Activated naive CD8-positive, alpha-beta T cell treated with anti-CD3 and anti-CD28 coated beads, Interleukin-2, amount 50 U/mL, for 16 hours (primary cell): ENCODE data around the gene THTPA.

ENCODE experiments used
- DNase-seq: peaks from one replicate; pipeline ENCODE4 v3.0.0-alpha.2; 2020; ENCODE audit warnings: low read depth, low spot score

The THTPA gene

GRCh38 chr14:23567186-23568020 is 11.3 kb downstream of the THTPA start, which contains the start of gene AP1G2:
Gene AP1G2, minus strand, starts transcription at chr14:23567791. Its CDS starts 477 bp downstream, at chr14:23567314.
- DNase-seq = peak; percentile 81

DNA sequence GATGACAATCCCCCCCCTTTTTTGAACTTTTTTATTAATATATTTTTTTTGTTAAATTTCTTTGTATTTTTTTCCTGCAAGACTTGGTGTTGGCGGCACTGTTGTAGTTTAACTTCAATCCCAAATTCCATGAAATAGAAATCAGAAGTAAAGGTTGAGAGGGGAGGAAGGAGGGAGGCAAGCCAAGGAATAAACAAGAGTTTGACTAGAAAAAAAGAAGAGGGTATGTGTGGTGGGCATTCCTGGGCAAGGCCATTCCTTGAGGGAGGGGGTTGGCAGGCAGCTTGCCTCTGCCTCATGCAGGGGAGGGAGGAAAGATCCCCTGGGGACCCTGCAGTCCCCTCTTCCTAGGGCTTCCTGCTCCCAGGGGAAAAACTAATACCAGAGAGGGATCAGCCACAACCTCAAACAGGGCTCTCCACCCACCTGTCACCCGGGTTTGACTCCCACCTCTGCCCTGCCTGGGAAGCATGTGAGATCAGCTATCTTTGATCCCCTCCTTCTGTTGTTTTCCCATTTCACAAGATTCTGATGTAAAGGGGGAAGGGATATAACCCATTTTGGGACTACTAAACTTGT is 12.0 kb downstream of the THTPA start:
- DNase-seq = no peak

DNA sequence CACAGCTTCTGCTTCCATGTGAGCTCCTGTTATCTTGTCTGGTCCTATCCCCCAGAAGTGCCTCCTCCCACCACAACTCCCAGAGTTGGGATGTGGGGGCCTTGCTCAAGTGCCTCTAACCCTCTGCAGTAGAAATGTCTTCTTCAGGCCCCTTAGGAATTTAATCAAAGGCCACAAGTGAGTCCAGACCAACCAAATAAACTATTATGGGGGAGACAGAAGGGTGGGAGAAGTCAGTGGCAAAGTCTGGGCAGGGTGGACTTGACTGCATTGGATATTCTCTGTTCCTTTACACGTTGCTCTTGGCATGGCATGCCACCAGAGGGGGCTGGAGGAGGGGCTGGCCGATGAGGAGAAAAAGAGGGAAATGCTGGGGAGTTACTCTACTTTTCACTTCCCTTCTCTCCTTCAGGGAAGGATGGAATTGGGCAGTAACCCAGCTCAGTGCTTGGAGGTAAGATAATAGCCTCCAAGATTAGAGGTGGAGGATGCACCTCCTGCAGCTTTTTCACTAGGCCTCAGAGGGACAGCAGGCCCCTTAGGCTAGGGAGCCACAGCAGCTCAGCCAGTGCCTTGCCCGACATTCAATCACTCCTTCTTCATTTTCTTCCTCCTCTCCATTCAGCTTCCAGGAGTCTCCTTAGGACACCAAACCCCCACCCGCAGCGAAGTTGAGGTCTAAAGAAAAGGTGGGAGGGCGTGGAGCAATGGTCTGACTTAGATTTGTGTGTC is 12.7 kb downstream of the THTPA start:
- no peak for DNase-seq

- no peak for DNase-seq
Measured at GRCh38 chr14:23569443-23570151, 13.5 kb downstream of the THTPA start.

- no peak for DNase-seq
Measured at GRCh38 chr14:23570806-23571483, 14.9 kb downstream of the THTPA start.

DNA sequence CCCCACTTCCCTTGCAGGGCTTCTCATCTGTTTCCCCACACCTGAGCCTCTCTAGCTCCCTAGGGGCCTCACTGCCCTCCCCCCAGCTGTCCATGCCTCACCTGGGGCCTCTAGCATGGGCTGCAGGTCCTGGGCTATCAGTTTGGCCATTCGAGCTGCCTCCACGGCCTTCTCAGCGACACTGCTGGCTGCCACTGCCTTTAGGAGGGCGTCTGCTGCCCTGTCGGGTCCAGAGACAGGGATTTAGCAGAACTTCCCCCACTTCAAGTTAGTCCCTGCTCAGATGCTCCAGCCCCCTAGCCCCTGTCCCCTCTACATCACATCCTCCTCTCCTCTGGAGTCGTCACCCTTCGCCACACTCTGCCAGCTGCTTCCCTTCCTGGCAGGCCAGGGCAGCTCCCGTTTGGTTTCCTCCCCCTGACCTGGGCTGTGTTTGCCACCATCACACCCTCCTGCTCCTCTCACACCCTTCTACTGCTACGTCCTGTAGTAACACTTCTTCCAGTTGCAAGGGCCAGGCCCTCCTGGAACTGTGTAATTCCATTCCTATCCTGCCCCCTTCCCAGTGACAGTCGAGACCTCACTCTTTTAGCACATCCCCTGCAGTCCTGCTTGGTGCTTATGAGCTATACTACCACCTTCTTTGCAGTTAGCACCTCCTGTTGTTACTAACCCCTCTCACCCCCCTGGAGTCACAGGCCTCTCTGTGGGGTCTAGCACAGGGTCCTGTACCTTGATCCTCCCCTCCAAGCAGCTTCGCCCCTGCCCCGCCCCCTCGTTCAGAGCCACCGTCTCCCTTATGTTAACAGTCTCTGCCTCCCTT is 15.8 kb downstream of the THTPA start:
- no peak for DNase-seq

- DNase-seq = no peak
Measured at GRCh38 chr14:23572524-23572828, 16.4 kb downstream of the THTPA start.

DNA sequence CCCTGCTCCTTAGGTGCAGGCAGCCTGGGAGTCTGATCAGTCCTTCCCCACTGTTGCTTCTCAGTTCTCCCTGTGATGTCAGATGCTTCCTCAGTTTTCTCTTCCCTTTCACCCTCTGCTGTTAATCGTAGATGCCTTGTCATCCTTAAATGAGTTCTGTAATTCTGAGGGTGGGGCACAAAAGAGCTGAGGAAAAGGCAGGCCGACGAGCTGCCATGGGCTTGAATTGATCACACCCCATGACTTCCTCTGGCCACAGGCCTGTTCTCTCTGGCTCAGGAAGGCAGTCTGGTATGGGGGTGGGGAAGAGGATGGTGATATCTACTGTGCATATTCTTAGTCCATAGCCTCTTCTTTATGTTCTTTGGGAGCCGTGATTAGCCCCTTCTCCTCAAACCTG is 16.8 kb downstream of the THTPA start:
- no peak for DNase-seq

DNA sequence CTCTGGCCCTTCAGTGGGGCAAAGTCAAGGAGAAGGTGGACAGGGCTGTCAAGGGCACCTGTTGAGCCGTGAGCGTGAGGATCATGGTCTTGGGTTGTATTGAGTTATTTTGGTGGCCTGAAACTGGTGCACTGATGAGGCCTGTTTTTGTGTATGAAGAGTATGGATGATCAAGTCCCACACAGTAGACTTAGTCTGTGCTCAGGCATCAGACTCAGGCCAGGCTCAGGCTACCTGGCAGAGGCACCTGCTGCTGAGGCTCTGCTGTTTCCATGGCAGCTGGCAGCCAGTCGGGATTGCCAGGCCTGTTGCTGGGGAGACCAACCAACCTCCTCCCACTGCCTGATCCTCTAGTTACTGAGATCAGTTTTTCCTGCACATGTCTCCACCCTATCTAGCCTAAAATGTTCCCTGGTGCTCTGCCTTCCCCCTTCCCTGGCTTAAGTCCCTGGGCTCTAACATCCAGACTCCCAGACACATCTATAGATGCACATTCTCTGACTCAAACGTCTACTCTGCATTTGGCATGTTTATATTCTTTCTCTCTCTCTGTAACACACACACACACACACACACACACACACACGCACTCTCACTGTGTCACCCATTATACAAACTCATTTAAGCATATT is 17.4 kb downstream of the THTPA start:
- DNase-seq = no peak

DNA sequence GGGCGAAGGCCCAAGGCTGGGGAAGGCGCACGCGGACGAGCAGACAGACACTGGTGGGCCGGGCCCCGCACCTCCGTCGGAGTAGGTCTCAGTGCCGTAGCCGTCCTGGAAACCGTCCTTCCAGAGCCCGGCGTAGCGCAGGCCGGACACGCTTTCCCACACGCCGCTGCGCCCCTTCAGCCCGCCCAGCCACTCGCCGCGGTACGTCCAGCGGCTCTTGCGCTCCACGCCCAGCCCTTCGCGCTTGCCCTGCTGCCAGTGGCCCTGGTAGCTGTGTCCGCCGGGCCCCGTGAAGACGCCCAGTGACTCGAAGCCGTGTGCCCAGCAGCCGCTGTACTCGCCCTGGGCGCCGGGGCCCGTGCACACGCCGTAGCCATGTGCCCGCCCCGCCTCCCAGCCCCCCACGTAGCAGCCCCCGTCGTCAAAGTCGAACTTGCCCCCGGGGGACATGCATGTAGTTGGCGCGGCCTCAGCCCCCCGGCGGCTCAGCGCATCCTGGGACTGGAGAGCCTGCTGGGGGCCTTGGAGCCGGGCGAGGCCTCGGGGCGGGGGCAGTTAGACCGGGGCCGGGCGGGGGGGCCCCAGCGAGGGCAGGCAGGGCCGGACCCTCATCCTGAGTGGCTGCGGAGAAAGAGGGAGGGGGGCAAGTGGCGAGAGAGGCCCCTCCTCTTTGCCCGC is 21.1 kb downstream of the THTPA start:
- no peak for DNase-seq

DNA sequence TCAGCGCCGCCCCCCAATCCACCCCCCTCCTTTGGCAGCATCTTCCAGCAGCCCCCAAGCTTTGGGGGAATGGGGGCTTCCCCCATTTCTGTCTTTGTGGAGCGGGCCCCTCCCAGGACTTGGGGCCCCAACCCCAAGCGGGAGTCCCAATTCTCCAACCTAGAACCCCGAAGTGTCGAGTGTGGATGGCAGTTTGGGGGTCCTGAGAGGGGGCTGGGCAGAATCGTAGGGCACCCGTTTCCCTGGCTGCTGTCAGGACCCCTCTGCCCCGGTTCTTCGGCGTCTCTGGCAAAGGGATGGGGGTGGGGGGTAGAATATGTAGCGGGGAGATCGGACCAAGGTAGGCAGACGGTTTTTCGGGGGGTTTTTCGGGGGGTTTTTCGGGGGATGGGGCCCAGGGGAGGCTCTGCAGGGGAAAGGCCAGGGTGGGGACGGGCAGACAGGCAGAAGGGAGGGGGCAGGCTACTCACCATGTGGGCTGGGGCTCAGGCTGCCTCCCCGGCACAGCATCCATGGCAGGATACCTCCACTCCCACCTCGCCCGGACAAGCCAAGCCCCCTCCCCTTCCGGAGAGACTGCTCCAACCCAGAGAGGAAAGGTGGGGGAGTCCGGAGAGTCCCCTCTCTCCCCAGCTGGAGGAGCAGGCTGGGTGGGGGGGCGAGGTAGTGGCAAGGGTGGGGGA is 21.8 kb downstream of the THTPA start:
- DNase-seq = no peak

- no peak for DNase-seq
Measured at GRCh38 chr14:23578560-23579310, 22.7 kb downstream of the THTPA start, which contains the start of gene JPH4. Gene JPH4, minus strand, starts transcription at chr14:23578790. Its CDS starts 1,337 bp downstream, at chr14:23577453.

DNA sequence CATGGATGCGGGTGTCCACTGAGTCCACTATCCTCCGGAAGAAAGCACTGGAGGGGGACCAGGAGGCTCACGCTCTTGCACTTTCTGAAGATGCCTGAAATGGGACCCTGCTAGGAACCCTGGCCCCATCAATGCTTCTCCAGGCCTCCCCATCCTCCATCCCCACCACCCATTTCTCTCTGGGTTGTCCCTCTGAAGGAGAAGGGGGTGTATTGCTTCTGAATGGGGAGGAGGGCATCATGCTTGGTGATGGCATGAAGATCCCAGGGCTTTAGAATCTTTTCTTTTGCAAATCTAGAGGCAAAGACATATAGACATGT is 23.2 kb downstream of the THTPA start:
- DNase-seq = no peak

DNA sequence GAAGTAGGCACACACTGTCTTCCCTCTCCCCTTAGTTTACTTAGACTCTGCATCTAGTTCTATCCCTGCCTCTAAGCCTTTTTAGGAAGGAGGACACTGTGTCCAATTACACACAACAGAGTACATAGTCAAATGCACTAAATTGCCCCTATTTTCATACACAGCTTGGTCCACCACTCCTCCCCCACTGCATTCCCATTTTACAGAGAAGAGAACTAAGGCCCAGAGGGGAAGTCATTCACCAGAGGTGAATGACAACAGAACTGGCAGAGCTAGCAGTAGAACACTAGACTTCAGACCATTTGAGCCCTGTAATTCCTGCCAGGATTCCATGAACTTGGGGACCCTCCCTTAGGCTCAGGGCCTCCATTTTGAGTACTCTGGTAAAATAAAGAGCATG is 23.7 kb downstream of the THTPA start:
- DNase-seq = no peak

GRCh38 chr14:23580152-23580926 is 24.3 kb downstream of the THTPA start:
- DNase-seq = no peak

DNA sequence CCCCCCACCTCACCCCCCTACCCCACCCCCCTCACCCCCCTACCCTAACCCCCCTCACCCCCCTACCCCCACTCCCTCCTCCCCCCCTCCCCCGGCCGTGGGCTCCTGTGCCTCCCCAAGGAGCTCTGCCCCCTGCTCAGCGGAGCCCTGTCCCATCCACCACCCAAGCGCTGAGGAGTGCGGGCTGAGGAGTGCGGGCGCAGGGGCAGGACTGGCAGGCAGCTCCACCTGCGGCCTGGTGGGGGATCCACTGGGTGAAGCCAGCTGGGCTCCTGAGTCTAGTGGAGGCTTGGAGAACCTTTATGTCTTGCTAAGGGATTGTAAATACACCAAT is 24.8 kb downstream of the THTPA start:
- DNase-seq = no peak

DNA sequence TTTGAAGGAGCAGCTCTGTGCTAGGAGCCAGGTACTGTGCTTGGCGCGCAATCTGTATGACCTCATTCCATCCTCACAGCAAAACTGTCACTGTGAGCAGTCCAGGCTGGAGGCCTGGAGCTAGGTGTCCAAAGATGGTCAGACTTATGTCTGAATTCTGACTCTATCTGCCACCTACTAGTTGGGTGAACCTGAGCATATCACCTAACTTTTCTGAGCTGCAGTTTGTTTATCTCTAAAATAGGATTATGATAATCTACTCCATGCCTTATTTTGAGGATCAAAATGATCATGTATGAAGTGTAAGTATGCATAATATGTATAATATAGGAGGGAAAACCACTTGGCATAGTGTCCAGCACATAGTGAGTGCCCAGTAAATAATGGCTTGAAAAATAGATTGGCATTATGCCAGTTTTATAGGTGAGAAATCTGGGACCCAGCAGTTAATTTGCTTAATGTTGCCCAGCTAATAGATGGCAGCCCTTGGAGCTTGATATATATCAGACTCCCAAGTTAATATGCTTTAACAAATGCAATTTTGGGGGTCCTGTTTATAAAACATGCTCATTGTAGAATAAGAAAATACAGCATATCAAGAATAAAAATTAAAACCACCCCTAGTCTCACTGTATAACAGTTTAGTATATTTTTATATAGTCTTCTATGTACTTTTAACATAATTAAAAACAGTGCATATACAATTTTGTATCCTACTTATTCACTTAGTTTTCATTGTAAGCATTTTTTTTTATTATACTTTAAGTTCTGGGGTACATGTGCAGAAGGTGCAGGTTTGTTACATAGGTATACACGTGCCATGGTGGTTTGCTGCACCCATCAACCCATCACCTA is 27.1 kb downstream of the THTPA start:
- DNase-seq = no peak
